GM23338 (cell line): ENCODE results near the gene FAM53A.

Source experiments
- CTCF ChIP-seq, 2 experiments: fragments of 200-600 bp in 1 of 2; sonication (generic) in 1 of 2; conservative IDR thresholded peaks; 2 replicates each; pipeline versions ENCODE4 v1.5.1 to v1.6.1; 2016 to 2017; ENCODE audit warnings: antibody characterized with exemption in 2 of 2, low read depth in 2 of 2, mild to moderate bottlenecking in 2 of 2, moderate library complexity in 1 of 2
- EZH2 ChIP-seq: fragments of 200-600 bp; sonication (generic); IDR thresholded peaks from one replicate; pipeline ENCODE4 v1.8.0; 2017; ENCODE audit warnings: antibody characterized with exemption, mild to moderate bottlenecking, low read depth; ENCODE audit not compliant: unreplicated experiment

GRCh38 chr4:1655081-1655480 lies 29.0 kb downstream of the FAM53A start:
- TF ChIP-seq CTCF (conservative IDR thresholded peaks at IDR 0.05; ENCODE audit: low read depth in 2 of 2) (no peak), EZH2 (no peak)
